HEK293 (cell line): Measurements from ENCODE around the gene ACP7.

ENCODE experiments used
- CTCF ChIA-PET: fragments of 350-600 bp; formaldehyde crosslinking; extraction: SDS; loops from one replicate; lab custom pipeline; 2021; ENCODE audit warnings: antibody characterized with exemption; lab: Yijun Ruan, JAX
- POLR2A ChIA-PET: fragments of 300-600 bp; formaldehyde crosslinking; extraction: SDS; loops from one replicate; lab custom pipeline; 2020; ENCODE audit warnings: antibody characterized with exemption, inconsistent platforms; lab: Yijun Ruan, JAX
- H3K27ac ChIP-seq: fragments of 200-500 bp; sonication (Bioruptor generic); 2 replicates; pipeline ENCODE4 v1.5.1; 2014; ENCODE audit warnings: low read depth, low read length, control low read depth, inconsistent platforms; ENCODE audit errors: extremely low read depth
- H3K36me3 ChIP-seq, 2 experiments: fragments of 200-500 bp in 1 of 2; sonication (Bioruptor generic) in 1 of 2; 1 replicate in 1 of 2; 2 replicates in 1 of 2; pipeline ENCODE4 v1.5.1; 2014 to 2017; ENCODE audit warnings: inconsistent platforms in 2 of 2, low read length in 2 of 2; ENCODE audit not compliant: control insufficient read depth in 2 of 2, insufficient read depth in 1 of 2
- H3K4me1 ChIP-seq: fragments of 200-500 bp; sonication (Bioruptor generic); 2 replicates; pipeline ENCODE4 v1.5.1; 2014; ENCODE audit warnings: mild to moderate bottlenecking, low read length, inconsistent platforms; ENCODE audit not compliant: control insufficient read depth, insufficient read depth
- H3K4me3 ChIP-seq: 2 replicates; pipeline ENCODE4 v1.5.1; 2011; ENCODE audit warnings: low read depth, mild to moderate bottlenecking, control low read depth, low read length, moderate library complexity
- H3K9me3 ChIP-seq: fragments of 200-500 bp; sonication (Bioruptor generic); 2 replicates; pipeline ENCODE4 v1.5.1; 2014; ENCODE audit warnings: low read depth, low read length, inconsistent platforms; ENCODE audit not compliant: control insufficient read depth, insufficient read depth
- PRDM10 ChIP-seq: fragments of 450-650 bp; formaldehyde crosslinking; IDR thresholded peaks from 2 replicates; pipeline ENCODE4 v1.5.1; 2016; ENCODE audit warnings: missing biosample characterization, missing genetic modification characterization
- SP2 ChIP-seq: fragments of 450-650 bp; formaldehyde crosslinking; IDR thresholded peaks from 2 replicates; pipeline ENCODE4 v1.5.1; 2016; ENCODE audit warnings: missing biosample characterization, missing genetic modification characterization
- ZBTB10 ChIP-seq: fragments of 450-650 bp; formaldehyde crosslinking; IDR thresholded peaks from 2 replicates; pipeline ENCODE4 v1.5.1; 2016; ENCODE audit warnings: missing biosample characterization, missing genetic modification characterization
- ZBTB44 ChIP-seq: fragments of 450-650 bp; IDR thresholded peaks from 2 replicates; pipeline ENCODE4 v1.5.1; 2018; ENCODE audit warnings: missing biosample characterization, mild to moderate bottlenecking, missing genetic modification characterization
- ZNF114 ChIP-seq: fragments of 450-650 bp; formaldehyde crosslinking; IDR thresholded peaks from 2 replicates; pipeline ENCODE4 v1.5.0; 2017; ENCODE audit warnings: missing biosample characterization, missing genetic modification characterization
- ZNF121 ChIP-seq: fragments of 450-650 bp; formaldehyde crosslinking; IDR thresholded peaks from 2 replicates; pipeline ENCODE4 v1.5.1; 2016; ENCODE audit warnings: missing biosample characterization, missing genetic modification characterization
- ZNF350 ChIP-seq: fragments of 450-650 bp; formaldehyde crosslinking; IDR thresholded peaks from 2 replicates; pipeline ENCODE4 v1.5.0; 2017; ENCODE audit warnings: missing biosample characterization, mild to moderate bottlenecking, missing genetic modification characterization
- ZNF362 ChIP-seq: fragments of 450-650 bp; formaldehyde crosslinking; IDR thresholded peaks from 2 replicates; pipeline ENCODE4 v1.5.1; 2016; ENCODE audit warnings: missing biosample characterization, missing genetic modification characterization
- ZNF571 ChIP-seq: fragments of 450-650 bp; formaldehyde crosslinking; IDR thresholded peaks from 2 replicates; pipeline ENCODE4 v1.5.0; 2017; ENCODE audit warnings: missing biosample characterization, missing genetic modification characterization
- ZNF624 ChIP-seq: fragments of 450-650 bp; formaldehyde crosslinking; IDR thresholded peaks from 2 replicates; pipeline ENCODE4 v1.5.1; 2017; ENCODE audit warnings: missing biosample characterization, missing genetic modification characterization
- ZNF660 ChIP-seq: fragments of 450-650 bp; IDR thresholded peaks from 2 replicates; pipeline ENCODE4 v1.5.1; 2018; ENCODE audit warnings: missing biosample characterization, mild to moderate bottlenecking, missing genetic modification characterization
- ZNF664 ChIP-seq: fragments of 450-650 bp; formaldehyde crosslinking; IDR thresholded peaks from 2 replicates; pipeline ENCODE4 v1.5.1; 2016; ENCODE audit warnings: missing biosample characterization, missing genetic modification characterization
- ZNF677 ChIP-seq: fragments of 450-650 bp; IDR thresholded peaks from 2 replicates; pipeline ENCODE4 v1.5.0; 2018; ENCODE audit warnings: missing biosample characterization, mild to moderate bottlenecking, missing genetic modification characterization, moderate library complexity

Gene ACP7

GRCh38 chr19:39097299-39097698, 13.1 kb downstream of the ACP7 start:
- ChIA-PET CTCF (interaction anchor here (0.6 to 6.5 kb wide), 2 partner anchors 13 to 17 kb away, joined by 5 to 44 read pairs; no protein-coding TSS in a partner anchor), POLR2A (interaction anchor here (0.7 kb wide), 1 partner anchor 230 kb away, joined by 6 read pairs; no protein-coding TSS in a partner anchor)
- H3K9me3 ChIP-seq = no peaks in the 10 kb centered on the region
- no peaks in the 10 kb centered on the region; a peak in 1 of 3 replicates for H3K36me3 ChIP-seq
- no peaks in the 10 kb centered on the region for H3K4me1 ChIP-seq
- no peak overlapping the region for H3K27ac ChIP-seq
- TF ChIP-seq ZNF121 (tag by site-specific recombination) (peak; percentile 83), ZNF350 (tag by site-specific recombination) (no peak), ZBTB10 (tag by site-specific recombination) (no peak), ZNF362 (tag by site-specific recombination) (0 out of 2 replicates have a peak, but pooled peaks have one; percentile 64), ZNF114 (no peak), ZBTB44 (no peak), ZNF660 (tag by site-specific recombination) (no peak)
- H3K4me3 ChIP-seq = no peak overlapping the region

- POLR2A ChIA-PET = interaction anchor here (0.7 kb wide), 1 partner anchor 229 kb away, joined by 6 read pairs; no protein-coding TSS in a partner anchor
- Histone ChIP-seq H3K9me3 (no peaks in the 10 kb centered on the region), H3K27ac (no peak overlapping the region), H3K36me3 (no peaks in the 10 kb centered on the region; a peak in 1 of 3 replicates), H3K4me3 (no peak overlapping the region), H3K4me1 (no peaks in the 10 kb centered on the region)
- TF ChIP-seq SP2 (tag by site-specific recombination) = no peak
- no peak for TF ChIP-seq ZNF571 (tag by site-specific recombination)
- no peak for TF ChIP-seq ZNF624 (tag by site-specific recombination)
- 0 out of 2 replicates have a peak, but pooled peaks have one; percentile 11 for TF ChIP-seq ZNF664 (tag by site-specific recombination)
- CTCF ChIA-PET = interaction anchor here (0.6 to 6.5 kb wide), 3 partner anchors 13 to 96 kb away, joined by 4 to 44 read pairs (median 5); no protein-coding TSS in a partner anchor
Observed at GRCh38 chr19:39097721-39098120, 13.6 kb downstream of the ACP7 start.

GRCh38 chr19:39098365-39099269, 14.4 kb downstream of the ACP7 start:
- ChIA-PET CTCF (interaction anchor here (0.6 to 6.5 kb wide), 3 partner anchors 12 to 96 kb away, joined by 3 to 44 read pairs (median 4); no protein-coding TSS in a partner anchor), POLR2A (no interaction called here)
- H3K27ac ChIP-seq = no peak overlapping the region
- no peaks in the 10 kb centered on the region; a peak in 1 of 3 replicates for H3K36me3 ChIP-seq
- TF ChIP-seq PRDM10 (tag by site-specific recombination) (no peak), ZNF677 (tag by site-specific recombination) (no peak)
- no peaks in the 10 kb centered on the region for H3K9me3 ChIP-seq
- H3K4me1 ChIP-seq = no peaks in the 10 kb centered on the region
- H3K4me3 ChIP-seq = no peak overlapping the region
